Measurements from ENCODE around the gene PICK1.

PICK1 gene

GRCh38 chr22:38120359-38121110 lies 63.3 kb downstream of the PICK1 start:
- no CpG with 5 or more reads among the region's 28 CpGs for WGBS (ENCODE audit: extremely low coverage, insufficient coverage, low lambda C conversion rate)
- no peak overlapping the region for H2BK15ac ChIP-seq (replicated peaks; ENCODE audit: low read depth)

GRCh38 chr22:38122616-38123015 lies 65.4 kb downstream of the PICK1 start:
- Histone ChIP-seq H3K79me2 (ENCODE audit: control insufficient read depth, insufficient read depth, low read length) (no peaks in the 10 kb centered on the region), H4K8ac (ENCODE audit: low read depth, low read length) (no peak overlapping the region), H3K23ac (ENCODE audit: low read length) (no peak overlapping the region), H2BK15ac (replicated peaks; ENCODE audit: low read depth) (no peak overlapping the region), H3K56ac (ENCODE audit: low read length) (no peak overlapping the region), H3K36me3 (ENCODE audit: control insufficient read depth, insufficient read depth, low read length) (no peaks in the 10 kb centered on the region), H3K4me1 (ENCODE audit: control insufficient read depth, low read depth, low read length) (no peaks in the 10 kb centered on the region), H4K5ac (ENCODE audit: low read length) (no peak overlapping the region), H3K4me2 (ENCODE audit: low read length) (no peak overlapping the region), H3K9ac (ENCODE audit: low read length) (no peak overlapping the region), H3K79me1 (ENCODE audit: low read length) (no peaks in the 10 kb centered on the region), H3K18ac (ENCODE audit: low read length) (no peak overlapping the region), H3K27me3 (ENCODE audit: insufficient read depth, low read length, poor library complexity) (no peaks in the 10 kb centered on the region), H2AK5ac (ENCODE audit: low read length) (no peak overlapping the region), H3K4me3 (ENCODE audit: low read length) (no peak overlapping the region), H3K4ac (ENCODE audit: low read depth, low read length) (no peak overlapping the region), H2BK5ac (ENCODE audit: low read length) (no peak overlapping the region), H3K27ac (ENCODE audit: low read depth, low read length) (no peak overlapping the region), H2BK120ac (ENCODE audit: low read depth, low read length) (no peak overlapping the region)
- WGBS (ENCODE audit: extremely low coverage, insufficient coverage, low lambda C conversion rate), result no CpG with 5 or more reads among the region's 6 CpGs
- no peak for DNase-seq

More at GRCh38 chr22:38120359-38121110, 63.3 kb downstream of the PICK1 start:
- Histone ChIP-seq H3K79me2 (ENCODE audit: control insufficient read depth, insufficient read depth, low read length) (no peaks in the 10 kb centered on the region), H2BK120ac (ENCODE audit: low read depth, low read length) (no peak overlapping the region), H4K8ac (ENCODE audit: low read depth, low read length) (no peak overlapping the region), H3K4me2 (ENCODE audit: low read length) (no peak overlapping the region), H3K79me1 (ENCODE audit: low read length) (no peaks in the 10 kb centered on the region), H3K4ac (ENCODE audit: low read depth, low read length) (no peak overlapping the region), H3K23ac (ENCODE audit: low read length) (no peak overlapping the region), H3K4me3 (ENCODE audit: low read length) (no peak overlapping the region), H3K36me3 (ENCODE audit: control insufficient read depth, insufficient read depth, low read length) (no peaks in the 10 kb centered on the region), H2BK5ac (ENCODE audit: low read length) (no peak overlapping the region), H3K4me1 (ENCODE audit: control insufficient read depth, low read depth, low read length) (no peaks in the 10 kb centered on the region), H3K18ac (ENCODE audit: low read length) (no peak overlapping the region), H4K5ac (ENCODE audit: low read length) (no peak overlapping the region), H3K56ac (ENCODE audit: low read length) (no peak overlapping the region), H3K27me3 (ENCODE audit: insufficient read depth, low read length, poor library complexity) (no peaks in the 10 kb centered on the region), H2AK5ac (ENCODE audit: low read length) (no peak overlapping the region), H3K27ac (ENCODE audit: low read depth, low read length) (no peak overlapping the region), H3K9ac (ENCODE audit: low read length) (no peak overlapping the region)
- no peak for DNase-seq

GRCh38 chr22:38124236-38124974 lies 67.2 kb downstream of the PICK1 start:
- Histone ChIP-seq H3K4me3 (ENCODE audit: low read length) (no peak overlapping the region), H3K4me1 (ENCODE audit: control insufficient read depth, low read depth, low read length) (no peaks in the 10 kb centered on the region), H2AK5ac (ENCODE audit: low read length) (no peak overlapping the region), H3K56ac (ENCODE audit: low read length) (no peak overlapping the region), H3K79me2 (ENCODE audit: control insufficient read depth, insufficient read depth, low read length) (no peaks in the 10 kb centered on the region), H3K4ac (ENCODE audit: low read depth, low read length) (no peak overlapping the region), H3K18ac (ENCODE audit: low read length) (no peak overlapping the region), H3K9ac (ENCODE audit: low read length) (no peak overlapping the region), H4K5ac (ENCODE audit: low read length) (no peak overlapping the region), H3K36me3 (ENCODE audit: control insufficient read depth, insufficient read depth, low read length) (no peaks in the 10 kb centered on the region), H4K8ac (ENCODE audit: low read depth, low read length) (no peak overlapping the region), H2BK5ac (ENCODE audit: low read length) (no peak overlapping the region), H3K23ac (ENCODE audit: low read length) (no peak overlapping the region), H2BK120ac (ENCODE audit: low read depth, low read length) (no peak overlapping the region), H3K4me2 (ENCODE audit: low read length) (no peak overlapping the region), H3K27ac (ENCODE audit: low read depth, low read length) (no peak overlapping the region), H3K27me3 (ENCODE audit: insufficient read depth, low read length, poor library complexity) (no peaks in the 10 kb centered on the region), H2BK15ac (replicated peaks; ENCODE audit: low read depth) (no peak overlapping the region), H3K79me1 (ENCODE audit: low read length) (no peaks in the 10 kb centered on the region)
- WGBS (ENCODE audit: extremely low coverage, insufficient coverage, low lambda C conversion rate), result no CpG with 5 or more reads among the region's 21 CpGs
- DNase-seq, result peak; percentile 66

GRCh38 chr22:38125038-38125610 lies 67.9 kb downstream of the PICK1 start:
- Histone ChIP-seq H2BK15ac (replicated peaks; ENCODE audit: low read depth) (no peak overlapping the region), H3K36me3 (ENCODE audit: control insufficient read depth, insufficient read depth, low read length) (no peaks in the 10 kb centered on the region), H4K5ac (ENCODE audit: low read length) (no peak overlapping the region), H2BK120ac (ENCODE audit: low read depth, low read length) (no peak overlapping the region), H3K79me1 (ENCODE audit: low read length) (no peaks in the 10 kb centered on the region), H3K27me3 (ENCODE audit: insufficient read depth, low read length, poor library complexity) (no peaks in the 10 kb centered on the region), H3K4me1 (ENCODE audit: control insufficient read depth, low read depth, low read length) (no peaks in the 10 kb centered on the region), H3K27ac (ENCODE audit: low read depth, low read length) (no peak overlapping the region), H3K18ac (ENCODE audit: low read length) (no peak overlapping the region), H3K4ac (ENCODE audit: low read depth, low read length) (no peak overlapping the region), H2AK5ac (ENCODE audit: low read length) (no peak overlapping the region), H3K9ac (ENCODE audit: low read length) (no peak overlapping the region), H3K79me2 (ENCODE audit: control insufficient read depth, insufficient read depth, low read length) (no peaks in the 10 kb centered on the region), H3K4me3 (ENCODE audit: low read length) (no peak overlapping the region), H3K23ac (ENCODE audit: low read length) (no peak overlapping the region), H2BK5ac (ENCODE audit: low read length) (no peak overlapping the region), H4K8ac (ENCODE audit: low read depth, low read length) (no peak overlapping the region), H3K56ac (ENCODE audit: low read length) (no peak overlapping the region), H3K4me2 (ENCODE audit: low read length) (no peak overlapping the region)
- WGBS (ENCODE audit: extremely low coverage, insufficient coverage, low lambda C conversion rate), result no CpG with 5 or more reads among the region's 14 CpGs
- DNase-seq, result no peak
